ENCODE data around the gene RABGGTB.

The RABGGTB gene

GRCh38 chr1:75785320-75785982, 605 bp upstream of the RABGGTB start:
- Histone ChIP-seq H3K27me3 (no peaks in the 10 kb centered on the region), H3K36me3 (peaks cover 30% of the 10 kb centered on the region), H3K4me3 (ENCODE audit: low read depth, low read length) (peak overlapping the region; percentile 85), H3K4me1 (no peaks in the 10 kb centered on the region), H3K9me3 (no peaks in the 10 kb centered on the region)
- no peak for DNase-seq
- no peak for TF ChIP-seq CTCF (IDR thresholded peaks at IDR 0.05; ENCODE audit: low read depth, low read length)

GRCh38 chr1:75786901-75787493, 941 bp downstream of the RABGGTB start:
- no peak for TF ChIP-seq CTCF (IDR thresholded peaks at IDR 0.05; ENCODE audit: low read depth, low read length)
- H3K4me3 ChIP-seq (ENCODE audit: low read depth, low read length) = peak overlapping the region; percentile 85
- no peaks in the 10 kb centered on the region for H3K27me3 ChIP-seq
- H3K4me1 ChIP-seq = no peaks in the 10 kb centered on the region
- peaks cover 39% of the 10 kb centered on the region for H3K36me3 ChIP-seq
- no peaks in the 10 kb centered on the region for H3K9me3 ChIP-seq
- no peak for DNase-seq

GRCh38 chr1:75787524-75787923, 1.5 kb downstream of the RABGGTB start:
- H3K27me3 ChIP-seq = no peaks in the 10 kb centered on the region
- H3K4me1 ChIP-seq = no peaks in the 10 kb centered on the region
- TF ChIP-seq CTCF (IDR thresholded peaks at IDR 0.05; ENCODE audit: low read depth, low read length) = no peak
- no peaks in the 10 kb centered on the region for H3K9me3 ChIP-seq
- H3K4me3 ChIP-seq (ENCODE audit: low read depth, low read length) = peak overlapping the region; percentile 85
- no peak for DNase-seq
- peaks cover 44% of the 10 kb centered on the region for H3K36me3 ChIP-seq

GRCh38 chr1:75789988-75790387, 3.9 kb downstream of the RABGGTB start:
- no peak for TF ChIP-seq CTCF (IDR thresholded peaks at IDR 0.05; ENCODE audit: low read depth, low read length)
- Histone ChIP-seq H3K4me3 (ENCODE audit: low read depth, low read length) (peak overlapping the region; percentile 85), H3K4me1 (no peaks in the 10 kb centered on the region), H3K27me3 (no peaks in the 10 kb centered on the region), H3K9me3 (no peaks in the 10 kb centered on the region), H3K36me3 (peaks cover 64% of the 10 kb centered on the region)
- no peak for DNase-seq

- peaks cover 72% of the 10 kb centered on the region for H3K36me3 ChIP-seq
- no peaks in the 10 kb centered on the region for H3K9me3 ChIP-seq
These were observed 5.0 kb downstream of the RABGGTB start for GRCh38 chr1:75791022-75791421.

More at GRCh38 chr1:75791022-75791421, 5.0 kb downstream of the RABGGTB start:
- DNase-seq = no peak
- no peaks in the 10 kb centered on the region for H3K27me3 ChIP-seq
- no peak for TF ChIP-seq CTCF (IDR thresholded peaks at IDR 0.05; ENCODE audit: low read depth, low read length)
- H3K4me1 ChIP-seq = no peaks in the 10 kb centered on the region
- H3K4me3 ChIP-seq (ENCODE audit: low read depth, low read length) = peak overlapping the region; percentile 85

All from BE2C (cell line).